Osteocyte (in vitro differentiated cells): ENCODE data around the gene GPR146. TPM values are rescaled to one million over a fixed set of nuclear protein-coding genes. Genes with fewer than 3 reads are reported as not detected.

Experiments
- DNase-seq: peaks from one replicate; pipeline ENCODE4 v3.0.0; 2021; ENCODE audit warnings: mixed read lengths; ENCODE audit not compliant: unreplicated experiment; ENCODE audit errors: extremely low spot score
- H3K27ac Mint-ChIP-seq: one replicate; pipeline ENCODE4 v1.8.0; 2021; ENCODE audit warnings: mild to moderate bottlenecking, mixed read lengths; ENCODE audit not compliant: unreplicated experiment
- H3K27me3 Mint-ChIP-seq: one replicate; pipeline ENCODE4 v1.8.0; 2021; ENCODE audit warnings: mixed read lengths; ENCODE audit not compliant: unreplicated experiment
- H3K36me3 Mint-ChIP-seq: one replicate; pipeline ENCODE4 v1.8.0; 2021; ENCODE audit warnings: mixed read lengths; ENCODE audit not compliant: unreplicated experiment
- H3K4me1 Mint-ChIP-seq: one replicate; pipeline ENCODE4 v1.8.0; 2021; ENCODE audit warnings: mixed read lengths; ENCODE audit not compliant: unreplicated experiment
- H3K4me3 Mint-ChIP-seq: one replicate; pipeline ENCODE4 v1.8.0; 2021; ENCODE audit warnings: mild to moderate bottlenecking, moderate library complexity, mixed read lengths; ENCODE audit not compliant: unreplicated experiment
- H3K9me3 Mint-ChIP-seq: one replicate; pipeline ENCODE4 v1.8.0; 2021; ENCODE audit warnings: mixed read lengths; ENCODE audit not compliant: unreplicated experiment
- CTCF ChIP-seq: fragments of 200-600 bp; sonication (generic); IDR thresholded peaks from 2 replicates; pipeline ENCODE4 v1.5.0; 2021; ENCODE audit warnings: antibody characterized with exemption, mild to moderate bottlenecking, moderate library complexity
- total RNA-seq: library from RNA; stranded (reverse); gene quantifications from 2 replicates; pipeline ENCODE4 v1.2.1, GENCODE V29; 2021

Gene GPR146
- total RNA-seq, 1 donor from 2014 or later, result 2.8 TPM

- DNase-seq, result no peak
- Mint-ChIP-seq H3K9me3 (no peaks in the 10 kb centered on the region), H3K27me3 (no peaks in the 10 kb centered on the region), H3K4me3 (no peak overlapping the region), H3K27ac (no peak overlapping the region), H3K4me1 (no peaks in the 10 kb centered on the region), H3K36me3 (peaks cover 7% of the 10 kb centered on the region)
- no peak for TF ChIP-seq CTCF
These were observed 34.1 kb upstream of the GPR146 start for GRCh38 chr7:1010226-1010625.

- H3K27me3 Mint-ChIP-seq, result no peaks in the 10 kb centered on the region
- no peak for DNase-seq
- H3K36me3 Mint-ChIP-seq, result peaks cover 7% of the 10 kb centered on the region
- H3K9me3 Mint-ChIP-seq, result no peaks in the 10 kb centered on the region
- no peak for TF ChIP-seq CTCF
- no peaks in the 10 kb centered on the region for H3K4me1 Mint-ChIP-seq
- H3K4me3 Mint-ChIP-seq, result no peak overlapping the region
- no peak overlapping the region for H3K27ac Mint-ChIP-seq
These were observed 32.9 kb upstream of the GPR146 start for GRCh38 chr7:1011297-1012003.

GRCh38 chr7:1012004-1012715 lies 32.2 kb upstream of the GPR146 start:
- no peaks in the 10 kb centered on the region for H3K27me3 Mint-ChIP-seq
- no peak for DNase-seq
- H3K9me3 Mint-ChIP-seq, result no peaks in the 10 kb centered on the region
- no peak for TF ChIP-seq CTCF
- H3K4me1 Mint-ChIP-seq, result no peaks in the 10 kb centered on the region
- H3K36me3 Mint-ChIP-seq, result peaks cover 7% of the 10 kb centered on the region
- no peak overlapping the region for H3K4me3 Mint-ChIP-seq
- H3K27ac Mint-ChIP-seq, result no peak overlapping the region

- H3K4me1 Mint-ChIP-seq, result no peaks in the 10 kb centered on the region
- no peak for TF ChIP-seq CTCF
- H3K27ac Mint-ChIP-seq, result no peak overlapping the region
- H3K9me3 Mint-ChIP-seq, result no peaks in the 10 kb centered on the region
- H3K27me3 Mint-ChIP-seq, result no peaks in the 10 kb centered on the region
- H3K4me3 Mint-ChIP-seq, result no peak overlapping the region
- no peak for DNase-seq
- H3K36me3 Mint-ChIP-seq, result peaks cover 7% of the 10 kb centered on the region
These were observed 31.6 kb upstream of the GPR146 start for GRCh38 chr7:1012716-1013095.

- Mint-ChIP-seq H3K4me1 (no peaks in the 10 kb centered on the region), H3K27ac (no peak overlapping the region), H3K4me3 (no peak overlapping the region), H3K9me3 (no peaks in the 10 kb centered on the region), H3K36me3 (peaks cover 9% of the 10 kb centered on the region), H3K27me3 (no peaks in the 10 kb centered on the region)
- DNase-seq, result no peak
- no peak for TF ChIP-seq CTCF
These were observed 30.8 kb upstream of the GPR146 start for GRCh38 chr7:1013581-1013980.
